Measurements from ENCODE around the gene MCM3. TPM values are rescaled to one million over a fixed set of nuclear protein-coding genes. Genes with fewer than 3 reads are reported as not detected.

MCM3 gene
- total and polyA plus RNA-seq, 4 donors = 7.4 to 60.8 (median 12.3) TPM

- WGBS = 59% methylated on average over 1 of the region's 1 CpG
- no peak for TF ChIP-seq HNF4A (conservative IDR thresholded peaks at IDR 0.05)
- no peak for TF ChIP-seq FOXA1 (IDR thresholded peaks at IDR 0.05)
- TF ChIP-seq JUND (IDR thresholded peaks at IDR 0.05) = no peak
- TF ChIP-seq RAD21 (IDR thresholded peaks at IDR 0.05) = no peak
- no peak for TF ChIP-seq YY1 (IDR thresholded peaks at IDR 0.05)
- TF ChIP-seq EGR1 (IDR thresholded peaks at IDR 0.05; ENCODE audit: low read depth in 2 of 2) = no peak
- no peak for TF ChIP-seq REST (IDR thresholded peaks at IDR 0.05)
- no peak for TF ChIP-seq ZBTB33 (IDR thresholded peaks at IDR 0.05)
- no peaks in the 10 kb centered on the region for H3K9me3 ChIP-seq (ENCODE audit: control insufficient read depth in 4 of 4, low read length in 3 of 4)
Observed at GRCh38 chr6:52333840-52334200, 49.3 kb upstream of the MCM3 start.

GRCh38 chr6:52331793-52332457 is 47.4 kb upstream of the MCM3 start:
- Histone ChIP-seq H3K27me3 (ENCODE audit: control insufficient read depth in 4 of 4, insufficient read depth in 4 of 4, low read length in 3 of 4) (no peaks in the 10 kb centered on the region), H3K4me3 (ENCODE audit: low read depth in 1 of 3, low read length in 3 of 3) (no peak overlapping the region), H3K9me3 (ENCODE audit: control insufficient read depth in 4 of 4, low read length in 3 of 4) (no peaks in the 10 kb centered on the region), H3K27ac (ENCODE audit: low read depth in 1 of 2, low read length in 2 of 2) (no peak overlapping the region), H3K4me1 (ENCODE audit: control insufficient read depth in 4 of 4, insufficient read depth in 4 of 4, low read length in 3 of 4) (no peaks in the 10 kb centered on the region), H3K36me3 (ENCODE audit: control insufficient read depth in 4 of 4, insufficient read depth in 3 of 4, low read depth in 1 of 4, low read length in 3 of 4) (no peaks in the 10 kb centered on the region), H3K9ac (ENCODE audit: low read depth in 1 of 2, low read length in 2 of 2) (no peak overlapping the region)
- WGBS = 86% methylated on average over 4 of the region's 4 CpGs
- TF ChIP-seq REST (IDR thresholded peaks at IDR 0.05) = no peak
- no peak for DNase-seq (ENCODE audit: low spot score)

More at GRCh38 chr6:52333840-52334200, 49.3 kb upstream of the MCM3 start:
- Histone ChIP-seq H3K4me3 (ENCODE audit: low read depth in 1 of 3, low read length in 3 of 3) (no peak overlapping the region), H3K27ac (ENCODE audit: low read depth in 1 of 2, low read length in 2 of 2) (no peak overlapping the region), H3K4me1 (ENCODE audit: control insufficient read depth in 4 of 4, insufficient read depth in 4 of 4, low read length in 3 of 4) (no peaks in the 10 kb centered on the region), H3K9ac (ENCODE audit: low read depth in 1 of 2, low read length in 2 of 2) (no peak overlapping the region), H3K36me3 (ENCODE audit: control insufficient read depth in 4 of 4, insufficient read depth in 3 of 4, low read depth in 1 of 4, low read length in 3 of 4) (no peaks in the 10 kb centered on the region), H3K27me3 (ENCODE audit: control insufficient read depth in 4 of 4, insufficient read depth in 4 of 4, low read length in 3 of 4) (no peaks in the 10 kb centered on the region)
- DNase-seq (ENCODE audit: low spot score) = no peak

All from liver (tissue), 9 donors.